22Rv1 (cell line): ENCODE data around the gene CPTP.

Experiments
- CTCF ChIP-seq: fragments of 450-650 bp; IDR thresholded peaks from 2 replicates; pipeline ENCODE4 v1.5.1; 2017; ENCODE audit warnings: mild to moderate bottlenecking
- ZFX ChIP-seq: fragments of 450-650 bp; IDR thresholded peaks from 2 replicates; pipeline ENCODE4 v1.6.1; 2017; ENCODE audit warnings: antibody characterized with exemption, borderline replicate concordance

DNA sequence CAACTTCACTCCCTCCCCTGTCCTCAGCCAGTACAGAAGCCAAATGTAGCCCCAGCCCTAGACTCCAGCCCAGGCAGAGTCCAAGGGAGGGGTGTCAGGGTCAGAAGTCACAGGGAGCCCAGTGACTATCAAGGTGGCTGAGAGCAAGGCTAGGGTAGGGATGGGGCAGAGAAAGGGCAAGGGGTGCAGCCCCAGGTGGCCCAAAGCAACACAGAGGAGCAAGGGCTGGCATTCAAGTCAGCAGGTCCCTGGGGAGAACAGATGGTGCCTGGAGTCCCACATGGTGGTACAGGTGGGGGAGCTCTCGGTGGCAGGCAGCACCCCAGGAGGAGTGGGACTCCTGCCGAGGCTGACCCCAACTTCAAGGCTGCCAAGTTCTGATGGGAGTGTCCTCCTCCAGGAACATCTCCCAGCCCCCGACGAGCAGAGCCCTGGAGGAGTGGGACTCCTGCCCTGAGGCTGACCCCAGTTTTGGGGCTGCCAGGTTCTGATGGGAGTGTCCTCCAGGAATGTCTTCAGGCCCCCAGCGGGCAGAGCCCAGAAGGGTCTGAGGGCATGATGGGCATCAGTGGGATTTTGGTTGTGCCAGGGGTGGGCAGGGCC is 28.3 kb downstream of the CPTP start:
- TF ChIP-seq CTCF (no peak), ZFX (no peak)
